KMS-11 (cell line): ENCODE data around the gene MYH6.

Experiments used
- H2AFZ ChIP-seq: fragments of 200-600 bp; sonication (generic); 2 replicates; pipeline ENCODE4 v1.6.1; 2016; ENCODE audit warnings: antibody characterized with exemption, mixed run types, low read depth
- H3K27ac ChIP-seq: fragments of 200-600 bp; sonication (generic); 2 replicates; pipeline ENCODE4 v1.6.1; 2016; ENCODE audit warnings: mild to moderate bottlenecking, mixed run types
- H3K27me3 ChIP-seq: fragments of 200-600 bp; sonication (generic); 2 replicates; pipeline ENCODE4 v1.6.1; 2017; ENCODE audit warnings: mild to moderate bottlenecking, low read depth, mixed run types, moderate library complexity; ENCODE audit not compliant: insufficient read depth
- H3K36me3 ChIP-seq: fragments of 200-600 bp; sonication (generic); 2 replicates; pipeline ENCODE4 v1.6.1; 2017; ENCODE audit warnings: mild to moderate bottlenecking, mixed run types; ENCODE audit not compliant: insufficient read depth
- H3K4me1 ChIP-seq: fragments of 200-600 bp; sonication (generic); 2 replicates; pipeline ENCODE4 v1.6.1; 2016; ENCODE audit warnings: mild to moderate bottlenecking, low read depth, mixed run types; ENCODE audit not compliant: poor library complexity, severe bottlenecking
- H3K4me2 ChIP-seq: fragments of 200-600 bp; sonication (generic); 2 replicates; pipeline ENCODE4 v1.7.0; 2016; ENCODE audit warnings: mild to moderate bottlenecking, mixed run types
- H3K4me3 ChIP-seq: fragments of 200-600 bp; sonication (generic); IDR thresholded peaks from 2 replicates; pipeline ENCODE4 v1.6.1; 2017; ENCODE audit warnings: low read depth, low read length, mixed read lengths; ENCODE audit not compliant: insufficient read depth
- H3K79me2 ChIP-seq: fragments of 200-600 bp; sonication (generic); 2 replicates; pipeline ENCODE4 v1.6.1; 2016; ENCODE audit warnings: low read depth, mixed run types; ENCODE audit not compliant: insufficient read depth
- H3K9ac ChIP-seq: fragments of 200-600 bp; sonication (generic); 2 replicates; pipeline ENCODE4 v1.6.1; 2016; ENCODE audit warnings: mild to moderate bottlenecking, mixed run types
- H4K20me1 ChIP-seq: fragments of 200-600 bp; sonication (generic); 2 replicates; pipeline ENCODE4 v1.6.1; 2016; ENCODE audit warnings: mild to moderate bottlenecking, mixed run types; ENCODE audit not compliant: insufficient read depth
- CTCF ChIP-seq: fragments of 200-600 bp; sonication (generic); conservative IDR thresholded peaks from 2 replicates; pipeline ENCODE4 v1.6.1; 2017; ENCODE audit warnings: low read depth, mild to moderate bottlenecking, antibody characterized with exemption, low read length, moderate library complexity, mixed read lengths

Gene MYH6

GRCh38 chr14:23444314-23444713 lies 36.2 kb upstream of the MYH6 start:
- H3K27ac ChIP-seq, result no peak overlapping the region
- no peak overlapping the region for H2AFZ ChIP-seq
- no peak overlapping the region for H3K4me3 ChIP-seq
- H3K27me3 ChIP-seq, result no peaks in the 10 kb centered on the region
- no peak for TF ChIP-seq CTCF
- H3K9ac ChIP-seq, result no peak overlapping the region
- H3K36me3 ChIP-seq, result no peaks in the 10 kb centered on the region
- no peaks in the 10 kb centered on the region for H3K79me2 ChIP-seq
- no peaks in the 10 kb centered on the region for H3K4me1 ChIP-seq
- H4K20me1 ChIP-seq, result no peaks in the 10 kb centered on the region
- no peak overlapping the region for H3K4me2 ChIP-seq

GRCh38 chr14:23443881-23444280 lies 35.8 kb upstream of the MYH6 start:
- H2AFZ ChIP-seq, result no peak overlapping the region
- H3K4me1 ChIP-seq, result no peaks in the 10 kb centered on the region
- no peaks in the 10 kb centered on the region for H4K20me1 ChIP-seq
- no peaks in the 10 kb centered on the region for H3K27me3 ChIP-seq
- no peak overlapping the region for H3K4me2 ChIP-seq
- H3K9ac ChIP-seq, result no peak overlapping the region
- H3K79me2 ChIP-seq, result no peaks in the 10 kb centered on the region
- no peak overlapping the region for H3K4me3 ChIP-seq
- TF ChIP-seq CTCF, result no peak
- H3K36me3 ChIP-seq, result no peaks in the 10 kb centered on the region
- H3K27ac ChIP-seq, result no peak overlapping the region

GRCh38 chr14:23443411-23443812 lies 35.3 kb upstream of the MYH6 start:
- H3K4me3 ChIP-seq, result no peak overlapping the region
- no peaks in the 10 kb centered on the region for H3K4me1 ChIP-seq
- H3K27ac ChIP-seq, result no peak overlapping the region
- H3K27me3 ChIP-seq, result no peaks in the 10 kb centered on the region
- no peak for TF ChIP-seq CTCF
- H3K9ac ChIP-seq, result no peak overlapping the region
- H4K20me1 ChIP-seq, result no peaks in the 10 kb centered on the region
- H3K79me2 ChIP-seq, result no peaks in the 10 kb centered on the region
- H3K4me2 ChIP-seq, result no peak overlapping the region
- H2AFZ ChIP-seq, result no peak overlapping the region
- no peaks in the 10 kb centered on the region for H3K36me3 ChIP-seq

- Histone ChIP-seq H3K79me2 (no peaks in the 10 kb centered on the region), H2AFZ (no peak overlapping the region), H3K4me1 (no peaks in the 10 kb centered on the region), H4K20me1 (no peaks in the 10 kb centered on the region), H3K9ac (no peak overlapping the region), H3K27me3 (no peaks in the 10 kb centered on the region), H3K4me3 (no peak overlapping the region), H3K36me3 (no peaks in the 10 kb centered on the region), H3K4me2 (no peak overlapping the region), H3K27ac (no peak overlapping the region)
- no peak for TF ChIP-seq CTCF
Observed at GRCh38 chr14:23442721-23443356, 34.8 kb upstream of the MYH6 start.
